ENCODE data around the gene EIF2S2. TPM values are rescaled to one million over a fixed set of nuclear protein-coding genes. Genes with fewer than 3 reads are reported as not detected.
A peak's percentile ranks its signal among the peaks of the same experiment; 100 is the strongest.
"Not testable (repeated sequence)": the region's sequence is repeated elsewhere in the genome, so short reads cannot be mapped to it uniquely, and the experiment has no call there.

EIF2S2 gene
- total and polyA plus RNA-seq, 2 donors (not counting 1 experiment from before 2014, with no cell fraction given), result 11.3 to 26.4 TPM

- no peak overlapping the region for H3K27ac ChIP-seq (ENCODE audit: low read length in 2 of 2)
- Mint-ChIP-seq H3K27ac (no peak overlapping the region), H3K4me1 (no peaks in the 10 kb centered on the region), H3K9me3 (ENCODE audit: insufficient read depth) (no peaks in the 10 kb centered on the region), H3K27me3 (peaks cover 17% of the 10 kb centered on the region), H3K4me3 (no peak overlapping the region)
- DNase-seq (no peak), ATAC-seq (ENCODE audit: low read depth) (no peak)
- H3K4me3 ChIP-seq (ENCODE audit: control extremely low read depth in 1 of 5, extremely low read depth in 1 of 5, insufficient read depth in 1 of 5, low read depth in 2 of 5, low read length in 4 of 5), result no peak overlapping the region
- H3K9ac ChIP-seq (ENCODE audit: low read length), result no peak overlapping the region
- H3K9me3 ChIP-seq (ENCODE audit: control extremely low read depth in 1 of 3, control insufficient read depth in 2 of 3, insufficient read depth in 1 of 3, low read length in 2 of 3), result no peaks in the 10 kb centered on the region
- no peaks in the 10 kb centered on the region for H4K20me1 ChIP-seq (ENCODE audit: control insufficient read depth, insufficient read depth, low read length, poor library complexity, severe bottlenecking)
- WGBS (ENCODE audit: insufficient coverage), result 30% methylated on average over 2 of the region's 2 CpGs
- ChIA-PET CTCF (no interaction called here), POLR2A (no interaction called here)
- no peaks in the 10 kb centered on the region for H3K4me1 ChIP-seq (ENCODE audit: control insufficient read depth in 2 of 2, insufficient read depth in 2 of 2, low read length in 2 of 2)
- TF ChIP-seq EZH2 (IDR thresholded peaks at IDR 0.05; ENCODE audit: borderline replicate concordance, insufficient read depth, low read depth, low read length, poor library complexity, severe bottlenecking) (no peak), CTCF (IDR thresholded peaks at IDR 0.05) (no peak)
- H3K79me2 ChIP-seq (ENCODE audit: control insufficient read depth, insufficient read depth, low read length), result no peaks in the 10 kb centered on the region
- H3K4me2 ChIP-seq (replicated peaks; ENCODE audit: low read depth, low read length, poor library complexity, severe bottlenecking), result no peak overlapping the region
- H2AFZ ChIP-seq (ENCODE audit: insufficient read depth, low read depth, low read length, poor library complexity, severe bottlenecking), result peak overlapping the region; percentile 38
- intact Hi-C loops (cut with micrococcal nuclease), result no loop called here
- H3K27me3 ChIP-seq (replicated peaks in 1 of 4; ENCODE audit: control extremely low read depth in 1 of 4, control insufficient read depth in 3 of 4, insufficient read depth in 4 of 4, low read length in 3 of 4), result no peaks in the 10 kb centered on the region
- H3K36me3 ChIP-seq (replicated peaks in 1 of 2; ENCODE audit: control extremely low read depth in 1 of 2, control insufficient read depth in 1 of 2, extremely low read depth in 1 of 2, insufficient read depth in 2 of 2, low read length in 1 of 2), result no peaks in the 10 kb centered on the region
Measured at GRCh38 chr20:34155836-34156235, 43.8 kb upstream of the EIF2S2 start.

GRCh38 chr20:34153169-34153568 is 41.1 kb upstream of the EIF2S2 start:
- H3K4me3 Mint-ChIP-seq; DNase-seq; H3K27ac Mint-ChIP-seq; H3K79me2 ChIP-seq (ENCODE audit: control insufficient read depth, insufficient read depth, low read length); H3K4me1 ChIP-seq (ENCODE audit: control insufficient read depth in 2 of 2, insufficient read depth in 2 of 2, low read length in 2 of 2); H3K9ac ChIP-seq (ENCODE audit: low read length); H3K4me3 ChIP-seq (ENCODE audit: control extremely low read depth in 1 of 5, extremely low read depth in 1 of 5, insufficient read depth in 1 of 5, low read depth in 2 of 5, low read length in 4 of 5); H3K4me2 ChIP-seq (replicated peaks; ENCODE audit: low read depth, low read length, poor library complexity, severe bottlenecking); H2AFZ ChIP-seq (ENCODE audit: insufficient read depth, low read depth, low read length, poor library complexity, severe bottlenecking); H3K27ac ChIP-seq (ENCODE audit: low read length in 2 of 2); H3K36me3 ChIP-seq (replicated peaks in 1 of 2; ENCODE audit: control extremely low read depth in 1 of 2, control insufficient read depth in 1 of 2, extremely low read depth in 1 of 2, insufficient read depth in 2 of 2, low read length in 1 of 2); ATAC-seq (ENCODE audit: low read depth); intact Hi-C loops (cut with micrococcal nuclease); H3K9me3 Mint-ChIP-seq (ENCODE audit: insufficient read depth); H3K9me3 ChIP-seq (ENCODE audit: control extremely low read depth in 1 of 3, control insufficient read depth in 2 of 3, insufficient read depth in 1 of 3, low read length in 2 of 3); H3K4me1 Mint-ChIP-seq; POLR2A ChIA-PET; H4K20me1 ChIP-seq (ENCODE audit: control insufficient read depth, insufficient read depth, low read length, poor library complexity, severe bottlenecking); CTCF ChIA-PET; H3K27me3 ChIP-seq (replicated peaks in 1 of 4; ENCODE audit: control extremely low read depth in 1 of 4, control insufficient read depth in 3 of 4, insufficient read depth in 4 of 4, low read length in 3 of 4): not testable (repeated sequence)
- 90% methylated on average over 6 of the region's 6 CpGs for WGBS (ENCODE audit: insufficient coverage)
- H3K27me3 Mint-ChIP-seq, result peaks cover 17% of the 10 kb centered on the region

GRCh38 chr20:34152073-34152472 is 40.0 kb upstream of the EIF2S2 start:
- WGBS (ENCODE audit: insufficient coverage), result 100% methylated on average over 4 of the region's 8 CpGs
- H3K27ac ChIP-seq (ENCODE audit: low read length in 2 of 2); H3K27ac Mint-ChIP-seq; H3K79me2 ChIP-seq (ENCODE audit: control insufficient read depth, insufficient read depth, low read length); H3K4me1 Mint-ChIP-seq; H3K4me3 ChIP-seq (ENCODE audit: control extremely low read depth in 1 of 5, extremely low read depth in 1 of 5, insufficient read depth in 1 of 5, low read depth in 2 of 5, low read length in 4 of 5); DNase-seq; CTCF ChIA-PET; H2AFZ ChIP-seq (ENCODE audit: insufficient read depth, low read depth, low read length, poor library complexity, severe bottlenecking); H3K4me1 ChIP-seq (ENCODE audit: control insufficient read depth in 2 of 2, insufficient read depth in 2 of 2, low read length in 2 of 2); H3K36me3 ChIP-seq (replicated peaks in 1 of 2; ENCODE audit: control extremely low read depth in 1 of 2, control insufficient read depth in 1 of 2, extremely low read depth in 1 of 2, insufficient read depth in 2 of 2, low read length in 1 of 2); H3K9ac ChIP-seq (ENCODE audit: low read length); H3K9me3 ChIP-seq (ENCODE audit: control extremely low read depth in 1 of 3, control insufficient read depth in 2 of 3, insufficient read depth in 1 of 3, low read length in 2 of 3); ATAC-seq (ENCODE audit: low read depth); H3K27me3 ChIP-seq (replicated peaks in 1 of 4; ENCODE audit: control extremely low read depth in 1 of 4, control insufficient read depth in 3 of 4, insufficient read depth in 4 of 4, low read length in 3 of 4); intact Hi-C loops (cut with micrococcal nuclease); H3K9me3 Mint-ChIP-seq (ENCODE audit: insufficient read depth); H3K4me2 ChIP-seq (replicated peaks; ENCODE audit: low read depth, low read length, poor library complexity, severe bottlenecking); H4K20me1 ChIP-seq (ENCODE audit: control insufficient read depth, insufficient read depth, low read length, poor library complexity, severe bottlenecking); H3K4me3 Mint-ChIP-seq: not testable (repeated sequence)
- peaks cover 17% of the 10 kb centered on the region for H3K27me3 Mint-ChIP-seq
- POLR2A ChIA-PET, result interaction anchor here (0.6 kb wide), 1 partner anchor 322 kb away, joined by 5 read pairs; no protein-coding TSS in a partner anchor
